Measurements from ENCODE around the gene STAT5A.

STAT5A gene

GRCh38 chr17:42273474-42274252, 14.6 kb upstream of the STAT5A start:
- Histone ChIP-seq H3K4me3 (no peak overlapping the region), H3K36me3 (replicated peaks) (no peaks in the 10 kb centered on the region), H3K9me3 (no peaks in the 10 kb centered on the region), H3K27me3 (ENCODE audit: low read depth) (no peaks in the 10 kb centered on the region), H3K4me1 (peaks cover 15% of the 10 kb centered on the region)
- no peak for DNase-seq (ENCODE audit: low spot score in 2 of 2)
- in situ Hi-C loops (cut with MboI; ENCODE audit: low sequenced_read_pairs), result no loop called here

GRCh38 chr17:42274253-42274542, 14.1 kb upstream of the STAT5A start:
- Histone ChIP-seq H3K4me1 (peaks cover 15% of the 10 kb centered on the region), H3K9me3 (no peaks in the 10 kb centered on the region), H3K36me3 (replicated peaks) (no peaks in the 10 kb centered on the region), H3K4me3 (peak overlapping the region; percentile 59; the same call in 1 of the 2 replicates), H3K27me3 (ENCODE audit: low read depth) (no peaks in the 10 kb centered on the region)
- in situ Hi-C loops (cut with MboI; ENCODE audit: low sequenced_read_pairs), result no loop called here
- no peak for DNase-seq (ENCODE audit: low spot score in 2 of 2)

GRCh38 chr17:42274812-42275526, 13.3 kb upstream of the STAT5A start:
- Histone ChIP-seq H3K9me3 (no peaks in the 10 kb centered on the region), H3K4me3 (peak overlapping the region; percentile 59), H3K4me1 (peaks cover 15% of the 10 kb centered on the region), H3K27me3 (ENCODE audit: low read depth) (no peaks in the 10 kb centered on the region), H3K36me3 (replicated peaks) (no peaks in the 10 kb centered on the region)
- in situ Hi-C loops (cut with MboI; ENCODE audit: low sequenced_read_pairs), result no loop called here
- peak in 1 of 2 experiments; percentile 13 for DNase-seq (ENCODE audit: low spot score in 2 of 2)

- Histone ChIP-seq H3K36me3 (replicated peaks) (no peaks in the 10 kb centered on the region), H3K9me3 (no peaks in the 10 kb centered on the region), H3K4me3 (peak overlapping the region; percentile 59), H3K27me3 (ENCODE audit: low read depth) (no peaks in the 10 kb centered on the region), H3K4me1 (peaks cover 15% of the 10 kb centered on the region)
- in situ Hi-C loops (cut with MboI; ENCODE audit: low sequenced_read_pairs), result no loop called here
- peak; percentile 32 to 37 for DNase-seq (ENCODE audit: low spot score in 2 of 2)
Observed at GRCh38 chr17:42275527-42276358, 12.6 kb upstream of the STAT5A start.

GRCh38 chr17:42276359-42276608, 12.0 kb upstream of the STAT5A start, which contains the start of gene STAT5B:
TSS of gene STAT5B (minus strand) at chr17:42276391. CDS start at chr17:42232127, 44,264 bp downstream.
- Histone ChIP-seq H3K4me3 (peak within 1 kb of the TSS; percentile 59), H3K36me3 (replicated peaks) (no peaks in the 10 kb centered on the region), H3K4me1 (peaks cover 15% of the 10 kb centered on the region), H3K9me3 (no peaks in the 10 kb centered on the region), H3K27me3 (ENCODE audit: low read depth) (no peaks in the 10 kb centered on the region)
- peak; percentile 52 to 71 for DNase-seq (ENCODE audit: low spot score in 2 of 2)
- in situ Hi-C loops (cut with MboI; ENCODE audit: low sequenced_read_pairs), result no loop called here

- Histone ChIP-seq H3K27me3 (ENCODE audit: low read depth) (no peaks in the 10 kb centered on the region), H3K9me3 (no peaks in the 10 kb centered on the region), H3K36me3 (replicated peaks) (no peaks in the 10 kb centered on the region), H3K4me3 (peak overlapping the region; percentile 35), H3K4me1 (peaks cover 15% of the 10 kb centered on the region)
- DNase-seq (ENCODE audit: low spot score in 2 of 2), result peak in 1 of 2 experiments; percentile 61
- in situ Hi-C loops (cut with MboI; ENCODE audit: low sequenced_read_pairs), result no loop called here
Observed at GRCh38 chr17:42276609-42277341, 11.5 kb upstream of the STAT5A start.

GRCh38 chr17:42277342-42277712, 11.0 kb upstream of the STAT5A start:
- no peaks in the 10 kb centered on the region for H3K36me3 ChIP-seq (replicated peaks)
- H3K4me1 ChIP-seq, result peaks cover 15% of the 10 kb centered on the region
- no peaks in the 10 kb centered on the region for H3K27me3 ChIP-seq (ENCODE audit: low read depth)
- no peaks in the 10 kb centered on the region for H3K9me3 ChIP-seq
- in situ Hi-C loops (cut with MboI; ENCODE audit: low sequenced_read_pairs), result no loop called here
- DNase-seq (ENCODE audit: low spot score in 2 of 2), result peak in 1 of 2 experiments; percentile 7
- no peak overlapping the region for H3K4me3 ChIP-seq

GRCh38 chr17:42279776-42280630, 8.3 kb upstream of the STAT5A start:
- Histone ChIP-seq H3K36me3 (replicated peaks) (no peaks in the 10 kb centered on the region), H3K4me3 (no peak overlapping the region), H3K4me1 (peaks cover 8% of the 10 kb centered on the region), H3K9me3 (no peaks in the 10 kb centered on the region), H3K27me3 (ENCODE audit: low read depth) (no peaks in the 10 kb centered on the region)
- in situ Hi-C loops (cut with MboI; ENCODE audit: low sequenced_read_pairs), result no loop called here
- peak in 1 of 2 experiments; percentile 6 for DNase-seq (ENCODE audit: low spot score in 2 of 2)

GRCh38 chr17:42281571-42282096, 6.7 kb upstream of the STAT5A start:
- in situ Hi-C loops (cut with MboI; ENCODE audit: low sequenced_read_pairs), result no loop called here
- peak in 1 of 2 experiments; percentile 5 for DNase-seq (ENCODE audit: low spot score in 2 of 2)
- Histone ChIP-seq H3K36me3 (replicated peaks) (no peaks in the 10 kb centered on the region), H3K4me3 (no peak overlapping the region), H3K4me1 (peaks cover 4% of the 10 kb centered on the region), H3K27me3 (ENCODE audit: low read depth) (no peaks in the 10 kb centered on the region), H3K9me3 (no peaks in the 10 kb centered on the region)

- no peak overlapping the region for H3K4me3 ChIP-seq
- no peaks in the 10 kb centered on the region for H3K9me3 ChIP-seq
- no peaks in the 10 kb centered on the region for H3K36me3 ChIP-seq (replicated peaks)
- H3K27me3 ChIP-seq (ENCODE audit: low read depth), result peaks cover 2% of the 10 kb centered on the region
- peak in 1 of 2 experiments; percentile 4 for DNase-seq (ENCODE audit: low spot score in 2 of 2)
- in situ Hi-C loops (cut with MboI; ENCODE audit: low sequenced_read_pairs), result no loop called here
- H3K4me1 ChIP-seq, result no peaks in the 10 kb centered on the region
Observed at GRCh38 chr17:42282478-42283080, 5.7 kb upstream of the STAT5A start.

GRCh38 chr17:42283241-42284023, 4.9 kb upstream of the STAT5A start:
- Histone ChIP-seq H3K27me3 (ENCODE audit: low read depth) (peaks cover 8% of the 10 kb centered on the region), H3K9me3 (no peaks in the 10 kb centered on the region), H3K36me3 (replicated peaks) (no peaks in the 10 kb centered on the region), H3K4me1 (peaks cover 2% of the 10 kb centered on the region; the same call in 1 of the 2 replicates), H3K4me3 (no peak overlapping the region)
- in situ Hi-C loops (cut with MboI; ENCODE audit: low sequenced_read_pairs), result no loop called here
- peak in 1 of 2 experiments; percentile 4 for DNase-seq (ENCODE audit: low spot score in 2 of 2)

- DNase-seq (ENCODE audit: low spot score in 2 of 2), result peak in 1 of 2 experiments; percentile 1
- peaks cover 2% of the 10 kb centered on the region; the same call in 1 of the 2 replicates for H3K4me1 ChIP-seq
- in situ Hi-C loops (cut with MboI; ENCODE audit: low sequenced_read_pairs), result no loop called here
Observed at GRCh38 chr17:42284024-42284369, 4.3 kb upstream of the STAT5A start.

More at GRCh38 chr17:42284024-42284369, 4.3 kb upstream of the STAT5A start:
- H3K4me3 ChIP-seq, result no peak overlapping the region
- peaks cover 8% of the 10 kb centered on the region for H3K27me3 ChIP-seq (ENCODE audit: low read depth)
- H3K36me3 ChIP-seq (replicated peaks), result no peaks in the 10 kb centered on the region
- no peaks in the 10 kb centered on the region for H3K9me3 ChIP-seq

Measured in HAP-1 (cell line).